Measurements from ENCODE around the gene TOB2. TPM values are rescaled to one million over a fixed set of nuclear protein-coding genes. Genes with fewer than 3 reads are reported as not detected.
A peak's percentile ranks its signal among the peaks of the same experiment; 100 is the strongest.

Gene TOB2
- total and polyA plus RNA-seq, 2 experiments from 2014 or later, result 29.6 to 35.7 TPM

DNA sequence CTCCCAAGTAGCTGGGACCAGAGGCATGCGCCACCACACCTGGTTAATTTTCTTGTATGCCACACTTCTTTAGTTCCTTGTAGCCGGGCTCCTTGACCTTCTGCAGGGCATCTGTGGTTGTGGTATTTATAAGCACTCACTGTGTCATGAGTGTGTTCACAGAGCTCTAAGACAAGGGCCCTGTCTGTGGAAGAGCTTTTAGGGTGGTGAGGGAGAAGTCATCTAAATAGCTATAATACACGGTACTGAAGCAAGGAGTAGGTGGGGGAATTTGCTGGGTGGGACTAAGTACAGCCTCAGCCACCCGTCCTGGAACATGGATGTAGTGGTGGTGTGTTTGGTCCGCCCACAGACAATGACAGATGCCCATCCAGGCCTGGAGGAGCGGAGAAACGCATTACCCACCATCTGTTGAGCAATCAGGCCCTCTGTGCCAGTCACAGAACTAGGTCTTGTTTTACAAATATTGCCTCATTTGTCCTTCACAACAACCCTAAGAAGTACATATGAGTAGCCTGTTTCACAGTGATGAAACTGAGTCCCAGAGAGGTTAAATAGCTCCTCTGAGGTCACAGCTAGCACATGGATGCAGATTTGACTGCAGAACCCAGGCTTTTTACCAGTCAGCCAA, 32.4 kb upstream of the TOB2 start:
- H3K79me2 ChIP-seq (ENCODE audit: insufficient read depth), result peaks cover 99% of the 10 kb centered on the region

DNA sequence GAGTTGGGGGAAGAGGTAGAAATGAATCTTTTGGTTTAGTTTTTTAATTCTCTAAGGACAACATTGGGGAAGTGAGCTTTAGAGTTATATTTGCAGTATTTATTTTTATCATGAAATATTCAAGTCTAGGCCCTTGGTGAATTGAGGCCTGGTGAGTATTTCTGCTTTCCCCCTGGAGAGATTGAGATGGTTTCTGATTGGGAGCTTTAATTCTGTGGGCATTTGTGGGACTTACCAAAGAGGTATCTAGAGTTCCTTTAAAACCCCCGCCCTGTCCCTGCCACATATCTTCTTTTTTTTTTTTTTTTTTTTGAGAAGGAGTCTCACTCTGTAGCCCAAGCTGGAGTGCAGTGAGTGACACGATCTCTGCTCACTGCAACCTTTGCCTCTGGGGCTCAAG, 31.9 kb upstream of the TOB2 start:
- in situ Hi-C loops (cut with MboI), result no loop called here
- Histone ChIP-seq H3K4me1 (ENCODE audit: insufficient read depth) (peaks cover 42% of the 10 kb centered on the region), H3K9ac (peak overlapping the region; percentile 52; the same call in 1 of the 2 replicates), H3K79me2 (ENCODE audit: insufficient read depth) (peaks cover 99% of the 10 kb centered on the region), H2AFZ (no peak overlapping the region), H3F3A (ENCODE audit: insufficient read depth) (peaks cover 31% of the 10 kb centered on the region; the same call in 1 of the 2 replicates), H3K4me3 (no peak overlapping the region), H3K4me2 (ENCODE audit: unreplicated experiment) (no peak overlapping the region), H3K27ac (peak overlapping the region; percentile 67; the same call in 1 of the 2 replicates), H3K9me3 (ENCODE audit: low read depth) (no peaks in the 10 kb centered on the region), H3K27me3 (replicated peaks; ENCODE audit: insufficient read depth) (no peaks in the 10 kb centered on the region), H3K9me2 (ENCODE audit: insufficient read depth) (no peaks in the 10 kb centered on the region), H4K20me1 (ENCODE audit: insufficient read depth) (peaks cover 6% of the 10 kb centered on the region; the same call in 1 of the 2 replicates), H3K36me3 (ENCODE audit: low read depth) (no peaks in the 10 kb centered on the region)
- WGBS, 2 experiments (ENCODE audit: low coverage in 1 of 2, low lambda C conversion rate in 2 of 2, missing lambda C conversion rate in 2 of 2), result 71 to 80% methylated on average over 2 of the region's 2 CpGs
- no peak for TF ChIP-seq EZH2phosphoT487 (IDR thresholded peaks at IDR 0.05; ENCODE audit: insufficient read depth, low read depth)
- no peak for TF ChIP-seq EZH2 (IDR thresholded peaks at IDR 0.05; ENCODE audit: insufficient read depth, poor library complexity, severe bottlenecking)
- DNase-seq, result no peak

More for the DNA sequence above, 32.4 kb upstream of the TOB2 start:
- Histone ChIP-seq H3K36me3 (ENCODE audit: low read depth) (no peaks in the 10 kb centered on the region), H3K27me3 (replicated peaks; ENCODE audit: insufficient read depth) (no peaks in the 10 kb centered on the region), H3K27ac (peak overlapping the region; percentile 67), H3K4me1 (ENCODE audit: insufficient read depth) (peaks cover 42% of the 10 kb centered on the region), H3K4me2 (ENCODE audit: unreplicated experiment) (no peak overlapping the region), H3K9ac (peak overlapping the region; percentile 52), H2AFZ (no peak overlapping the region), H3K9me3 (ENCODE audit: low read depth) (no peaks in the 10 kb centered on the region), H3K4me3 (no peak overlapping the region), H3K9me2 (ENCODE audit: insufficient read depth) (no peaks in the 10 kb centered on the region), H3F3A (ENCODE audit: insufficient read depth) (peaks cover 31% of the 10 kb centered on the region; the same call in 1 of the 2 replicates), H4K20me1 (ENCODE audit: insufficient read depth) (peaks cover 6% of the 10 kb centered on the region; the same call in 1 of the 2 replicates)
- TF ChIP-seq EZH2 (IDR thresholded peaks at IDR 0.05; ENCODE audit: insufficient read depth, poor library complexity, severe bottlenecking), result no peak
- TF ChIP-seq EZH2phosphoT487 (IDR thresholded peaks at IDR 0.05; ENCODE audit: insufficient read depth, low read depth), result no peak
- WGBS, 2 experiments (ENCODE audit: low coverage in 1 of 2, low lambda C conversion rate in 2 of 2, missing lambda C conversion rate in 2 of 2), result 52 to 53% methylated on average over 7 of the region's 7 CpGs
- in situ Hi-C loops (cut with MboI), result no loop called here
- DNase-seq, result peak; percentile 63

DNA sequence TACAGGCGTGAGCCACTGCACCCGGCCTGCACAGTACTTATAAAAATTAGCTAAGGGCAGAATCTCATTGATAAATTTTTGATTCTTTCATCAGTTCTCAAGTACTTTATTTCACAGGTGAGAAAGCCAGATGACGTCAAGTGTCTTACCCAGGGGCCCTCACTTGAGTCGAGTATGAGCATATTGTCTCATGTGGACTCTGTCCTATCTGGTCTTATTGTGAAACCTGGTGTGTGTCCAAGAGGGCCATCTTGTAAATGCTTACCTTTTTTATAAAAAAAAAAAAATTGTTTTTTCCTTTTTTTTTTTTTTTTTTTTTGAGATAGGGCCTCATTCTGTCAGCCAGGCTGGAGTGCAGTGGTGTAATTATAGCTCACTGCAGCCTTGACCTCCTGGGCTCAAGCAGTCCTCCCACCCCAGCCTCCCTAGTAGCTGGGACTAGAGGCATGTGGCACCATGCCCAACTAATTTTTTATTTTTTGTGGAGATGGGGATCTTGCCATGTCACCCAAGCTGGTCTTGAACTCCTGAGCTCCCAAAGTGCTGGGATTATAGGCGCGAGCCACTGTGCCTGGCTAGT, 28.4 kb upstream of the TOB2 start:
- Histone ChIP-seq H3K4me3 (no peak overlapping the region), H2AFZ (no peak overlapping the region), H3K79me2 (ENCODE audit: insufficient read depth) (peaks cover 100% of the 10 kb centered on the region), H3K9me2 (ENCODE audit: insufficient read depth) (no peaks in the 10 kb centered on the region), H4K20me1 (ENCODE audit: insufficient read depth) (no peaks in the 10 kb centered on the region; the same call in 1 of the 2 replicates), H3K27me3 (replicated peaks; ENCODE audit: insufficient read depth) (no peaks in the 10 kb centered on the region), H3K9ac (no peak overlapping the region), H3K4me1 (ENCODE audit: insufficient read depth) (peaks cover 16% of the 10 kb centered on the region), H3K4me2 (ENCODE audit: unreplicated experiment) (no peak overlapping the region), H3F3A (ENCODE audit: insufficient read depth) (peaks cover 12% of the 10 kb centered on the region), H3K9me3 (ENCODE audit: low read depth) (no peaks in the 10 kb centered on the region), H3K36me3 (ENCODE audit: low read depth) (no peaks in the 10 kb centered on the region), H3K27ac (no peak overlapping the region)
- in situ Hi-C loops (cut with MboI), result no loop called here
- TF ChIP-seq EZH2phosphoT487 (IDR thresholded peaks at IDR 0.05; ENCODE audit: insufficient read depth, low read depth) (no peak), EZH2 (IDR thresholded peaks at IDR 0.05; ENCODE audit: insufficient read depth, poor library complexity, severe bottlenecking) (no peak)
- no peak for DNase-seq
- WGBS, 2 experiments (ENCODE audit: low coverage in 1 of 2, low lambda C conversion rate in 2 of 2, missing lambda C conversion rate in 2 of 2), result 83 to 88% methylated on average over 6 of the region's 6 CpGs

DNA sequence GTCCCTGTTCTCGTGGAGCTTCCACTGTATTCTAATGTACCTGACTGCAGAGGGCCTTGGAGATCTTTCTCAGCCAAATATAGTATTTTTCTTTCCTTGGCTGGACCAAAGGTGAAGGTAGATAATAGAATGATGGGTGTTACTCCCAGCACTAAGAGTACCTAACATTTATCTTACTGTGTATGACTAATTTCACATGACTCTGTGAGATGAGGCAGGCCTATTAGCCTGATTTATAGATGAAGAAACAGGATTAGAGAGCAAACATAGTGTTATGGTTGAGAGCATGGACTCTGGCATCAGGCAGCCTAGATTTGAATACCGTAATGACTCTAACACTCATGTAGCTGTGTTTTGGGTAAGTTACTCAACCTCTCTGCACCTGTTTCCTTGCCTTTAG, 25.0 kb upstream of the TOB2 start:
- DNase-seq, result no peak
- no peaks in the 10 kb centered on the region for H3K9me2 ChIP-seq (ENCODE audit: insufficient read depth)
- no peak overlapping the region for H2AFZ ChIP-seq
- H3K27ac ChIP-seq, result no peak overlapping the region
- in situ Hi-C loops (cut with MboI), result no loop called here
- peaks cover 96% of the 10 kb centered on the region for H3K79me2 ChIP-seq (ENCODE audit: insufficient read depth)
- no peaks in the 10 kb centered on the region for H3K27me3 ChIP-seq (replicated peaks; ENCODE audit: insufficient read depth)
- H3K9me3 ChIP-seq (ENCODE audit: low read depth), result no peaks in the 10 kb centered on the region
- no peak overlapping the region for H3K4me3 ChIP-seq
- no peaks in the 10 kb centered on the region; the same call in 1 of the 2 replicates for H3F3A ChIP-seq (ENCODE audit: insufficient read depth)
- H4K20me1 ChIP-seq (ENCODE audit: insufficient read depth), result no peaks in the 10 kb centered on the region
- peaks cover 8% of the 10 kb centered on the region; the same call in 1 of the 2 replicates for H3K36me3 ChIP-seq (ENCODE audit: low read depth)
- no peak for TF ChIP-seq EZH2 (IDR thresholded peaks at IDR 0.05; ENCODE audit: insufficient read depth, poor library complexity, severe bottlenecking)
- TF ChIP-seq EZH2phosphoT487 (IDR thresholded peaks at IDR 0.05; ENCODE audit: insufficient read depth, low read depth), result no peak
- H3K9ac ChIP-seq, result no peak overlapping the region
- H3K4me2 ChIP-seq (ENCODE audit: unreplicated experiment), result no peak overlapping the region
- peaks cover 8% of the 10 kb centered on the region for H3K4me1 ChIP-seq (ENCODE audit: insufficient read depth)
- WGBS, 2 experiments (ENCODE audit: low coverage in 1 of 2, low lambda C conversion rate in 2 of 2, missing lambda C conversion rate in 2 of 2), result 95 to 96% methylated on average over 2 of the region's 2 CpGs

All from GM23248 (cell line).